Mesenchymal stem cell (in vitro differentiated cells and primary cell): Measurements from ENCODE around the gene LHFPL2.

Experiments used
- DNase-seq: peaks from one replicate; pipeline ENCODE4 v3.0.0-alpha.2; 2013
- H2AFZ ChIP-seq: one replicate; pipeline ENCODE4 v1.6.1; 2013; ENCODE audit warnings: low read depth, mild to moderate bottlenecking, control low read depth, inconsistent platforms, low read length, moderate library complexity
- H2AK5ac ChIP-seq: 2 replicates; pipeline ENCODE4 v1.6.1; 2013; ENCODE audit warnings: low read length, moderate library complexity, mild to moderate bottlenecking, inconsistent platforms; ENCODE audit not compliant: severe bottlenecking
- H2BK120ac ChIP-seq: one replicate; pipeline ENCODE4 v1.6.1; 2013; ENCODE audit warnings: low read depth, mild to moderate bottlenecking, inconsistent platforms, low read length, moderate library complexity
- H2BK12ac ChIP-seq, 2 experiments: one replicate each; pipeline ENCODE4 v1.6.1; 2013; ENCODE audit warnings: inconsistent platforms in 2 of 2, low read length in 2 of 2, mild to moderate bottlenecking in 2 of 2, moderate library complexity in 2 of 2, control low read depth in 1 of 2
- H2BK15ac ChIP-seq: one replicate; pipeline ENCODE4 v1.6.1; 2013; ENCODE audit warnings: mild to moderate bottlenecking, low read depth, inconsistent platforms; ENCODE audit not compliant: poor library complexity, severe bottlenecking
- H2BK5ac ChIP-seq: 2 replicates; pipeline ENCODE4 v1.6.1; 2013; ENCODE audit warnings: low read depth, mild to moderate bottlenecking, low read length, control low read depth, inconsistent platforms; ENCODE audit not compliant: poor library complexity, severe bottlenecking
- H3K14ac ChIP-seq, 2 experiments: one replicate each; pipeline ENCODE4 v1.6.1; 2013; ENCODE audit warnings: inconsistent platforms in 2 of 2, low read length in 2 of 2, control low read depth in 1 of 2, mild to moderate bottlenecking in 1 of 2, moderate library complexity in 1 of 2
- H3K18ac ChIP-seq, 2 experiments: one replicate each; pipeline ENCODE4 v1.6.1; 2013; ENCODE audit warnings: inconsistent platforms in 2 of 2, low read length in 2 of 2, control low read depth in 1 of 2, low read depth in 1 of 2, mild to moderate bottlenecking in 1 of 2
- H3K23ac ChIP-seq, 2 experiments: one replicate each; pipeline ENCODE4 v1.6.1; 2013; ENCODE audit warnings: inconsistent platforms in 2 of 2, low read length in 2 of 2, mild to moderate bottlenecking in 2 of 2, moderate library complexity in 2 of 2, control low read depth in 1 of 2
- H3K27ac ChIP-seq: 2 replicates; pipeline ENCODE4 v1.5.1; 2013; ENCODE audit warnings: mild to moderate bottlenecking, moderate library complexity, low read length, control low read depth, inconsistent platforms; ENCODE audit not compliant: poor library complexity, severe bottlenecking
- H3K27me3 ChIP-seq, 2 experiments: 2 replicates each; pipeline versions ENCODE4 v1.6.1 to v1.7.0; 2013; ENCODE audit warnings: low read length in 2 of 2, mild to moderate bottlenecking in 2 of 2, moderate library complexity in 2 of 2, control low read depth in 1 of 2, inconsistent platforms in 1 of 2; ENCODE audit not compliant: control insufficient read depth in 1 of 2, insufficient read depth in 1 of 2
- H3K36me3 ChIP-seq, 2 experiments: 2 replicates each; pipeline versions ENCODE4 v1.6.1 to v1.7.0; 2013; ENCODE audit warnings: low read length in 2 of 2, control low read depth in 1 of 2, inconsistent platforms in 1 of 2, low read depth in 1 of 2, mild to moderate bottlenecking in 1 of 2; ENCODE audit not compliant: insufficient read depth in 2 of 2, control insufficient read depth in 1 of 2
- H3K4ac ChIP-seq, 2 experiments: one replicate each; pipeline ENCODE4 v1.6.1; 2013; ENCODE audit warnings: inconsistent platforms in 2 of 2, low read length in 2 of 2, mild to moderate bottlenecking in 2 of 2, moderate library complexity in 2 of 2, control low read depth in 1 of 2, low read depth in 1 of 2
- H3K4me1 ChIP-seq: 2 replicates; pipeline ENCODE4 v1.6.1; 2013; ENCODE audit warnings: low read depth, low read length, control low read depth; ENCODE audit not compliant: control insufficient read depth, insufficient read depth
- H3K4me2 ChIP-seq: 2 replicates; pipeline ENCODE4 v1.6.1; 2013; ENCODE audit warnings: low read length, mild to moderate bottlenecking, inconsistent platforms; ENCODE audit not compliant: poor library complexity, severe bottlenecking
- H3K4me3 ChIP-seq, 2 experiments: 2 replicates each; pipeline versions ENCODE4 v1.5.1 to v1.7.0; 2013; ENCODE audit warnings: low read length in 2 of 2, mild to moderate bottlenecking in 2 of 2, control low read depth in 1 of 2, low read depth in 1 of 2; ENCODE audit not compliant: insufficient read depth in 1 of 2
- H3K79me1 ChIP-seq: replicated peaks from 2 replicates; pipeline ENCODE4 v1.6.1; 2013; ENCODE audit warnings: mild to moderate bottlenecking, control low read depth, low read length, inconsistent platforms; ENCODE audit not compliant: poor library complexity, severe bottlenecking
- H3K9ac ChIP-seq: 2 replicates; pipeline ENCODE4 v1.7.0; 2013; ENCODE audit warnings: mild to moderate bottlenecking, low read length, moderate library complexity
- H3K9me3 ChIP-seq: 2 replicates; pipeline ENCODE4 v1.7.0; 2013; ENCODE audit warnings: mild to moderate bottlenecking, low read length; ENCODE audit not compliant: control insufficient read depth
- H4K8ac ChIP-seq: one replicate; pipeline ENCODE4 v1.6.1; 2013; ENCODE audit warnings: inconsistent platforms, mild to moderate bottlenecking, low read length, moderate library complexity
- H4K91ac ChIP-seq: one replicate; pipeline ENCODE4 v1.6.1; 2013; ENCODE audit warnings: mild to moderate bottlenecking, low read length, inconsistent platforms
- WGBS: methylation state at CpG from one replicate; pipeline ENCODE4 v1.1.7; 2013; ENCODE audit warnings: mixed read lengths; 5-methylcytosine and 5-hydroxymethylcytosine counted together

Gene LHFPL2

GRCh38 chr5:78665534-78665933, 17.0 kb upstream of the LHFPL2 start:
- Histone ChIP-seq H2BK15ac (no peak overlapping the region), H2BK5ac (no peak overlapping the region), H3K27me3 (no peaks in the 10 kb centered on the region), H2AFZ (no peak overlapping the region), H2AK5ac (no peak overlapping the region), H3K4me2 (no peak overlapping the region), H2BK12ac (no peak overlapping the region), H2BK120ac (no peak overlapping the region), H3K27ac (no peak overlapping the region), H3K4me3 (no peak overlapping the region), H3K18ac (no peak overlapping the region), H3K4me1 (peaks cover 4% of the 10 kb centered on the region), H4K91ac (no peak overlapping the region), H3K36me3 (no peaks in the 10 kb centered on the region), H3K9me3 (no peaks in the 10 kb centered on the region), H3K14ac (no peak overlapping the region), H3K9ac (no peak overlapping the region), H3K79me1 (no peaks in the 10 kb centered on the region), H3K4ac (no peak overlapping the region), H4K8ac (no peak overlapping the region), H3K23ac (no peak overlapping the region)
- DNase-seq, result no peak
- WGBS, result 100% methylated on average over 2 of the region's 3 CpGs

DNA sequence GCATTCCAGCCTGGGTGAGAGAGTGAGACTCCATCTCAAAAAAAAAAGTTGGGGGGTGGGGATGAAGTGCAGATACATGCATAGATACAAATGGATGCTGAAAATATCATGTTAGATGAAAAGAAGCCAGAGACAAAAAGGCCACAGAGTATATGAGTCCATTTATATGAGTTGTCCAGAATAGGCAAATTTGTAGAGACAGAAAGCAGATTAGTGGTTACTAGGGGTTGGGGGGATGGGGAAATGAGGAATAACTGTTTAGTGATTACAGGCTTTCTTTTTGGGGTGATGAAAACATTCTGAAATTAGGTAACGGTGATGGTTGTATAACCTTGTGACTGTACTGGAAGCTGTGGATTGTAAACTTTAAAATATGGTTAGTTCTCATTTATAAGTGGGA, 13.8 kb upstream of the LHFPL2 start:
- Histone ChIP-seq H2BK120ac (no peak overlapping the region), H3K36me3 (no peaks in the 10 kb centered on the region), H3K79me1 (no peaks in the 10 kb centered on the region), H2BK15ac (no peak overlapping the region), H3K4me2 (no peak overlapping the region), H4K91ac (no peak overlapping the region), H4K8ac (no peak overlapping the region), H3K9me3 (no peaks in the 10 kb centered on the region), H3K9ac (no peak overlapping the region), H3K27me3 (no peaks in the 10 kb centered on the region), H3K27ac (no peak overlapping the region), H3K14ac (no peak overlapping the region), H3K18ac (no peak overlapping the region), H3K4ac (no peak overlapping the region), H2BK5ac (no peak overlapping the region), H2AFZ (no peak overlapping the region), H3K4me3 (no peak overlapping the region), H2AK5ac (no peak overlapping the region), H3K4me1 (peaks cover 4% of the 10 kb centered on the region), H3K23ac (no peak overlapping the region), H2BK12ac (no peak overlapping the region)
- WGBS, result 100% methylated on average over 1 of the region's 1 CpG
- DNase-seq, result no peak

- no CpG with 5 or more reads among the region's 1 CpG for WGBS
- H3K23ac ChIP-seq, result no peak overlapping the region
Observed at GRCh38 chr5:78661691-78662090, 13.1 kb upstream of the LHFPL2 start.

GRCh38 chr5:78661044-78661443, 12.5 kb upstream of the LHFPL2 start:
- H3K9ac ChIP-seq, result no peak overlapping the region
- no peak overlapping the region for H2BK12ac ChIP-seq
- no peak overlapping the region for H3K14ac ChIP-seq
- H2AFZ ChIP-seq, result no peak overlapping the region
- DNase-seq, result no peak
- H3K27me3 ChIP-seq, result no peaks in the 10 kb centered on the region
- no peaks in the 10 kb centered on the region for H3K79me1 ChIP-seq
- no peak overlapping the region for H3K4me2 ChIP-seq
- no peak overlapping the region for H2BK5ac ChIP-seq
- peaks cover 2% of the 10 kb centered on the region for H3K4me1 ChIP-seq
- H2AK5ac ChIP-seq, result no peak overlapping the region
- H2BK15ac ChIP-seq, result no peak overlapping the region
- no peak overlapping the region for H2BK120ac ChIP-seq
- no CpG with 5 or more reads among the region's 1 CpG for WGBS
- H3K27ac ChIP-seq, result no peak overlapping the region
- no peak overlapping the region for H4K91ac ChIP-seq
- H3K18ac ChIP-seq, result no peak overlapping the region
- H3K36me3 ChIP-seq, result no peaks in the 10 kb centered on the region
- no peak overlapping the region for H3K23ac ChIP-seq
- H3K4me3 ChIP-seq, result no peak overlapping the region
- no peaks in the 10 kb centered on the region for H3K9me3 ChIP-seq
- no peak overlapping the region for H3K4ac ChIP-seq
- no peak overlapping the region for H4K8ac ChIP-seq

More at GRCh38 chr5:78661691-78662090, 13.1 kb upstream of the LHFPL2 start:
- Histone ChIP-seq H3K9me3 (no peaks in the 10 kb centered on the region), H3K18ac (no peak overlapping the region), H3K4ac (no peak overlapping the region), H4K91ac (no peak overlapping the region), H3K36me3 (no peaks in the 10 kb centered on the region), H2AFZ (no peak overlapping the region), H3K4me3 (no peak overlapping the region), H3K27me3 (no peaks in the 10 kb centered on the region), H3K4me1 (peaks cover 4% of the 10 kb centered on the region), H3K27ac (no peak overlapping the region), H3K4me2 (no peak overlapping the region), H2BK5ac (no peak overlapping the region), H3K9ac (no peak overlapping the region), H3K79me1 (no peaks in the 10 kb centered on the region), H2BK12ac (no peak overlapping the region), H2BK120ac (no peak overlapping the region), H2AK5ac (no peak overlapping the region), H3K14ac (no peak overlapping the region), H2BK15ac (no peak overlapping the region), H4K8ac (no peak overlapping the region)
- DNase-seq, result no peak
